ENCODE data around the gene GSTM5.

- no peak for TF ChIP-seq CTCF (IDR thresholded peaks at IDR 0.05)
- no peak for TF ChIP-seq POLR2A (IDR thresholded peaks at IDR 0.05)
These were observed 342 bp downstream of the GSTM5 start for GRCh38 chr1:109712321-109712864.

Data from testis (tissue), 2 donors.